GM18870 (cell line): ENCODE measurements around the gene NARS2.

ENCODE experiments used
- ATAC-seq: cut with Tn5 transposase; IDR thresholded peaks from one replicate; pipeline ENCODE4 v1.9.1; 2021; ENCODE audit warnings: moderate library complexity; ENCODE audit not compliant: unreplicated experiment

The NARS2 gene

DNA sequence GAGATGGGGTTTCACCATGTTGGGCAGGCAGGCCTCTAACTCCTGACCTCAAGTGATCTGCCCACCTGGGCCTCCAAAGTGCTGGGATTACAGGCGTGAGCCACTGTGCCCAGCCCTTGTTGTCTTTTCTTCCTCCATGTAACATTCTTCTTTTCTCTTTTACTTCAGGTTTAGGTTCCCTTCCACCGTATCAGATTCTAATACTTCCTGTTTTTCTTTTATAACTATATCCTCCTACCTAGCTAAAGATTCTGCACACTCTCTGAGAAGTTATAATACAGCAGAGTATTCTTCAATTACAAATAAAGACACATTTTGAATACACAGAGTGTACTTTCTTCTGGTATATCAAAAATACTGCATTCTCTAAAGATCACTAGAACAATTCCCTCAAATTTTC is 123.8 kb downstream of the NARS2 start:
- no peak for ATAC-seq

DNA sequence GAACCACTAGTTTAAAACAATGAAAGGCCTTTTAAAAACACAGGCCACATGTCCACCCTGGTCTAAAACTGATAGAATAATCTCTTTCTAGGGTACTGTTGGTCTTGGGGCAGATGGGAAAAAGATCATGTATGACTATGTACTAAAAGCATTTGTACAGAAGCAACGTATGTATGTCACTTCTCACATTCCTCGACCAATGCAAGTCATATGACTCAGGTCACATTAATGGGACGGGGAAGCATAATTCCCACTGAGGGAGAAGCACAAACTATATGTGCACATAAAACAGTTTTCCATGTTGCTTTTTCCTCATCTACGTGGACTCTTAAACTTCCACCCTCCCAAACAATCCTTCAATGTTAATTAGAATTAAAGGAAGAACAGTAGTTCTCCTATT is 124.8 kb downstream of the NARS2 start:
- ATAC-seq: no peak

DNA sequence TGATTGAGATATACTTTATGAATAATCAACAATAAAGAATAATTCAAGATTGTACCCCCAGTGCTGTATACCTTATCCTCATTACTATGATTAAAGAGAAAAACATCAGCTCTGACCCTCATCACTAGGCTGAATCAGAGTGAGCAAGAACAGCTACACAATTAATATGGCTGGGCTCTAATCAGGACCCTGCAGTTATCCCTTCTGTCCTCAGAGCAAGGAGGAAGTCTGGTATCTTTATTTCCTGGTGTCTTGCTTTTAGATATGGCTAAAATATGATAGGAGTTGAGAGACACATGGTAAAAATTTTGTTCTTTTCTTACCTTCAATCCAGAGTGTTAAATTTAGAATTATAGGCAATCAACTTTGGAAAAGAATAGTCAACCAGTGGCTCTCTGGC is 128.5 kb downstream of the NARS2 start:
- ATAC-seq: no peak

DNA sequence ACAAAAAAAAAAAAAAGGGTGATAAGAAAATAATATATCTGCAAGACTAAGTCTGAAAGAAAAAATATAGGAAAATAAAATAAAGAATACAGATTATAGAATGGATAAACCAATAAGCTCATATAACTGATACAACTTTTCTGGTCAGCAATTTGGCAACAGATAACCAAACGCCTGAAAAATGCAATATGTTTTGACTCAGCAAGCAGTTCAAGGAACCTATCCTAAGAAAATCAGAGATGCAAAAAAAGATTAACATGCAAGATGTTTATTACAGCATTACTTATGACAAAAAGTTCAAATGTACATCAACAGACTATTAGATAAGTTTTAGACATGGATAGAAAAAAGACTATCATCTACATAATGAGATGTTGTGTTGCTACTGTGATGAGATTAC is 129.9 kb downstream of the NARS2 start:
- no peak for ATAC-seq

DNA sequence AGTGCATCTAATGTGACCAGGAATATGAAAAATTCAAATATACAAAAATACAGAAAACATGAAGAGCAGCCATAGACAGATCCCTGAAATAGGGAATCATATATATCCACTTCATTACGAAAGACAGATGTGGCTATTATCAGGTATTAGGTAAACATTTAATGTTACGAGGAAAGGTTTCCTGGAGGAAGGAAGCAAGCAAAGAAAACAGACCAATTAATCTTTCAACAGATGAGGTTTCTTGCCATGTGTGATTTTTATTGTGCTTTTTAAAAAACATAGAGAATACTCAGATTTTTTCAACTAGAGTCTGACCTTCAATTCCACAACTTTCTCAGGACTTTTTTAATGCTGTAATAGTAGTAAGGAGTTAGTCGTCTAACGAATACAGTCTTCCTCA is 132.7 kb downstream of the NARS2 start:
- ATAC-seq: no peak

DNA sequence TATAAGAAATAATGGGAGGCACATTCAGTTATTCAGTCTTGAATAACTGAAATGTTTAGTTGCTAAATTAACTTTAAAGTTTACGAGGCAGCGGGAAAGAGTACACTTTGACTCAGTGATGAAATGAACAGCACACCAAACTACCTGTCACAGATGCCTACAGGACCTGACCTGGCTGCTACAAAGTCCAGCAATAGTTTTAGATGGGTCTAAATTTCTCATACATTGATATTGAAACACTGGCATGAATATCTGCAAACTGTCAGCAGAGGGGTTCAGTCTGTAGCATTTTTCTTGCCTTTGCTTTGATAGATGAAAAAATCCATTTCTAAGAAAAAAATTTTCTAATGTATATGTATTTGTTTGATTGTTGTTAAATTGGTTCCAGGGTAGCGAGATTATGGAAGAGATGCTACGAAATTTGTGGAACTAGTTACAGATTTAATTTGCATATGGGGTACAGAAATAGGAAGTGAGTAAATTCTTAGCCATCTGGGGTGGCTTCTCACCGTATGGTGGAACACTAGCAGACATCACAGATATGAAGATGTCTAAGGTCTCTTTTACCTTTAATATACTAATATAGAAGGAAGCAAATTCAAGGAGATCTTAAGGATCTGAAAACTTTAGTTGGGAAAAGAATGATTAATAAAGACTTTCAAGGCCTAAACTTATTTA is 136.2 kb downstream of the NARS2 start:
- ATAC-seq: peak; percentile 76

DNA sequence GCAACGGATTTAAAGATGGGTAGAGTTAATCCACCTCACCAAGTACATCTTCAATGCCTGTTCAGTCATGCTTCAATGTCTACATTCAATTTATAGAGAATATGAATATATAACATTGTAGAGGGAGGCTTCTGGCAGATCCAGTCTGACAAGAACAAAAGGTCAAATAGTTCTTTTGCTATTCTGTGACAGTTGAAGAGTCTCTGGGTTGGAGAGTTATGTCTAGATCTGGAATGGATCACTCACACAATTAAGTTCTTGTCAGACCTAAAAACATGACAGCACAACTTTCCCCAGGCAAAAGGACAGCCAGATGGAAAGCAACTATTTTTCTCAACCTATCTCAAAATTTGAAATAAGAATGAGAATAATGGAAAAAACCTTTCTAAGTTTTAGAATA is 141.7 kb downstream of the NARS2 start:
- ATAC-seq: no peak

DNA sequence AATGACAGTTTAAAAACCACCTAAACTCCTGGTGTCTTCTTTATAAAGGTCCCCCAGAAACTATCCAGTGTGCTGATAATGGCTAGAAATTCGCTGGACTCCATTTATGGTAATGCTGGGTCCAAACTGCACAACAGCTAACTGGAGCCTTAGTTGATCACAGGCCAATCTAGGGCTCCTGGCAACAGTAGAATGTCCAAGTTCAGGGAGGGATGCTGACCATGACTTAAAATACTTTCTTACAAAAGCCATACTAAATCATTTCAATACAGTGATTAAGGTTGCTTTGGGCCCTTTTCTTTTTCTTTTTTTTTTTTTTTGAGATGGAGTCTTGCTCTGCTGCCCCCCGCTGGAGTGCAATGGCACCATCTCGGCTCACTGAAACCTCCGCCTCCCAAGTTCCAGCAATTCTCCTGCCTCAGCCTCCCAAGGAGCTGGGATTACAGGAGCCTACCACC is 142.6 kb downstream of the NARS2 start:
- no peak for ATAC-seq

DNA sequence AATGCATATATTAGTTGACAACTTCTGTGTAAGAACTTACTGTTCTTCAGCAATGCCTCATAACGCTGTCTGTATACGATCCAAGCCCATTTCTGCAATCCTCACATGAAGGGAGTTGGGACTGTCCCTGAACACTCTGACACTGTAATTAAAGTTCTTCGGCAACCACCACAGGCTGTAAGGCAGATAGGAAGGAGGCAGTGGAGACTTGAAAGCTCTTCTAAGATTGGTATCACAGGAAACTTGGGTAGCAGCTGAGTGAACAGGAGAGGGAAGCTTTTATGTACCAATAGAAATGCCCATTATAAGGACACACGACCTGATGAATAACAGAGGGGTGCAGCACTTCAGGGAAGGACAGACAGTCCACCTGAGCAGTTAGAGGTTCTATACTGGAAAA is 145.0 kb downstream of the NARS2 start:
- ATAC-seq: no peak

DNA sequence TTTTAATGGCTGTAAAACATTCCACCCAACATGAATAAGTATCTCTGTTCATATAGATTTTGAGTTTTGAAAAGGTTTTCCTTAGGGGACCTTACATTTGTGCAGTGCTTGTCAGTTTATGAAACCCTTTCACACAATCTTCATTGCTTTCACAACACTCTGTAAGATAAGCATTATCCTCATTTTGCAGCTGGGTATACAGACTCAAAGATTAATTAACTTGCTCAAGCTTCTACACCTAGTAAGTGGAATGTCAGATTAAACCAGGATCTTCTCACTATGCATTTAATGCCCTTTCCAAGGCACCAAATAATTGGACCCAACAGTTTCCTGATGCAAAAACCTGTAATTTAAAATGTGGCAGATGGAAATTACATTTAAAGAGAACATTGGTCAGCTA is 145.5 kb downstream of the NARS2 start:
- ATAC-seq: no peak

DNA sequence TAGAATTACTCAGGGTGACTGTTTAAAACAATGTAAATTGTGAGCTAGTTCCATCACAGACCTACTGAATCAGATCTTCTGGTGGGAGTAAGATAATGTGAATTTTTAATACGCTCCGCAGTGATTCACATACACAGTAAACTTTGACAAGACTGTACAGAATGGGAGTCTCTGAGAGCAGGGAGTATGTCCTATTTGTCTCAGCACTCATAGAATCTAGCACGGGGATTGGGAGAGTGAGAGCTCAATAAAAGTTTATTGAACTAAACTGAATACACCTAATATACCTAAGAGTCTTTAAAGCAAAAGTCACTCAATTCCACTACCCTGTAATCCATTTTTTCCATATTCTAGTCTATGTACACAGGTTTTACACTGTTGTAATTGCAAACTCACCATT is 145.9 kb downstream of the NARS2 start:
- no peak for ATAC-seq

DNA sequence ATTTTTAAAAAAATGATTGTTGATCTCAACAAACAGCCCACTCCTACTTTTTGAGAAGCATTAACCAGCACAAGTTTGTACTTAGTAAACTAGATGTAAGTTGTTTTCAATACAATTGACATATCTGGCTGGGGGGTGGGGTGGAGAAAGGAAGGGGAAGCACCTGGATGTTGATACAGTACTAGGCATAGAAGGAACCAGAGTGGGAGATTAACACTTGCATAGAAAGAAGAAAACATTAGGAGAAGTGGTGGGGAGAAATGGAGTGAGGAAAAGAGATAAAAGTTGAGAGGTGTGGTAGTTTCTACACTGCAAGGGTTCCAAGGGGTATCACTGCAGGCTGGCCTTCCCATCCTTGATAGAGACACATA is 146.4 kb downstream of the NARS2 start:
- ATAC-seq: no peak

DNA sequence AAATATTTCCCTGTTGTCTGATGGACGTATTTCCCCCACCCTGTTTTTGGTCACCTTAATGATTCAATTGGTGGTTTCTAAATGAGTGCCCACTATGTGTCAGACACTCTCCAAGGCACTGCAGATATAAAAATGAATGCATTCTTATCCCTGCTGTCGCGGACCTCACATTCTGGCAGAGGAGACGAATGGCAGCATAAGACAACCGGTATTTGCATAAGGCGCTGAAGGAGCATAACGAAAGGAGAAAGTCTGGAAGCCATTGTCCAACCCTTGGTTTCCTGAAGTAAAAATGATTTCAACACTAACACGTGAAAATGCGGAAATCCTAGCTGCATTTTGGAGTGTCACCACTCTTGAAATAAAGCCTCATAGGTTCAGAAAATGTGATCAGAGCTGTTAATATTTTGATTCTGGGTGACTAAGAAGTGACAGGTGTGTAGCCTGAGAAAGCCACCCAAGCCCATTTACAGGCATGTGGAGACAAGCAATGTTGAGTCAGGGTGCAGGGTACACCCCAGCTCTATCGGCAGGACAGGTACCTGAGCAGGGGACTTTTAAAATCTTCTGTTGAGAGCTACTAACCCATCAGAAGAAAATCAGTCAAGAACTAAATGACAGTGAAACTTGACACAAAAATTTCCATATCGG is 146.9 kb downstream of the NARS2 start:
- ATAC-seq: no peak

DNA sequence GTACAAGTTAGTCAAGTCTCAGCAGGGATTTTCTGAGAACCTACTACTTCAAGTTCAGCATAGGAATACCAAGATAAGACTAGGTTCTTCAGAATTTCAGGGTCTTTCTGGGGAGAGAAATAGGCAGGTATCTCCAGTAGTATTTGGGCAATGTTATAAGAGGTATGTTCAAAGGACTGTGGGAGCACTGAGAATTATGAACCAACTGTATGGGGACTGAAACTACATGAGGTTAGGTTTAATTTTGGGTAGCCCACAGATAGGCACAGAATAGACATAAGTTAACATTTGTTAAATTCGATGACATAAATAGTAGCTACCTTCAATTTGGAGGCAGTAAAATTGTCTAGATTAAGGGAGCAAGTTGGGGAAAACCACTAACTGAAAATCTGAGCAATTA is 147.8 kb downstream of the NARS2 start:
- no peak for ATAC-seq

DNA sequence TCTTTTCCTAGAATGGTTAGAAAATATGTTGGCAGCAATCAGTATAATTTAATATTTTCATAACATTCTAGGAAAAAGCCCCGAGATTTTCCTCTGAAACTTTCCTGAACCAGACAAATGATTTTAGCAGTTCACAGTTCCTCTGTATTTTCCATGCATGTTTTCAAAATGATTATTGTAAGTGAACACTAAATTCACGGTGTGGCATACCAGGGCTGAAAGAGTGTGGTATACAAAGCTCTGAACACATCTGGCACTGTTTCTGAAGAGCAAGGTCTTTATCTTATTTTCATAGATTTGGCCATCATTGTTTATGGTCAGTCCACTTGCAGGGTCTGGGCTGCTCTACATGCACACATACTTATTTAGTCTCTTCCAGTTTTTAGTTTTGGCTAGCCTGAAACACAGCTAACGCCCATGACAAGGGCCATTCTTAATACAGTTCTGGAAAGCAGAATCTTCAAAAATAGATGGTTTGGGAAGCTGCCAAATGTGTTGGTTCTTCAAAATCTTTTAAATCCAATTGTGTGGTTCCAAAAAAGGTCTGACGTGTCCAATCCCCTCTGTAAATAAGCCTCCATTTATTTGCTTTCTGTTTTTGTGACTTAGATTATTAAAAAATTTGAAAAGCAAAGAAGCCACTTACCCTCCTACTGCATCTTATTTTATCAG is 149.1 kb downstream of the NARS2 start:
- ATAC-seq: no peak

DNA sequence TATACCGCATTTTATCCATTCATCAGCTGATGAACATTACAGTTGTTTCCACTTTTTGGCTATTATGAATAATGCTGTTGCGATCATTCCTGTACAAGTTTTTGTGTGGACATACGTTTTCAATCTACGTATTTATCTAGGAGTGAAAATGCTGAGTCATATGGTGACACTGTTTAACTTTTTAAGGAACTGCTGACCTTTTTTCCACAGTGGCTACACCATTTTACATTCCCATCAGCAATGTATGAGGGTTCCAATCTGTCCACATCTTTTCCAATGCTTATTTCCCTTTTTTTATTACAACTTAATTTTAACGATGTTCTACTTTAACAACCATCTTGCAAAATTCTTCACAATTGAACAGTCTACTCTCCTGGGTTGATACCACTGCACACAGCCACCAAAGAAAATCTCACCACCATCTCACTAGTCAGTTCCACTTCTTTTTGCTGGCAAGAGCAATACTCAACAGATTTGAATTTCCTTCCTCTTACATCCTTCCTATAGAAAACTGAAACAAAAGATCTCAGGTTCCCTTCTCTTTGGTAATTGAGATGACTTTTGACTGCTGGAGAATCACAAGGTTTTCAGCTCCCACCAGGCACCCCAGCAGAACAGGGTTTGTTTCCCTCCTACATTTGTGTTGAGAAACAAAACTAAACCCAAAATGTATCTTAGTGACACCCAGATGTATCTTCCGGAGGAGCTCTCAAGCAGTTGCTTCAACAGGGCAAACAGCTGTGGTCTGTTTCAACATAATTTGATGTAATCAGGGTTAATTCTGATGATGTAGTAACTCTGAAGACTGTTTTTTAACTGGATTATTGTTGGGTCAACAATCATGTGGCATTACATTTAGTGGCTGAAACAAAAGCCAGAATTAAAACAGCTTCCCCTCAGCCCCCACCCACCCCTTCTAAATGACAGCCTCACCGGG is 150.1 kb downstream of the NARS2 start:
- no peak for ATAC-seq

DNA sequence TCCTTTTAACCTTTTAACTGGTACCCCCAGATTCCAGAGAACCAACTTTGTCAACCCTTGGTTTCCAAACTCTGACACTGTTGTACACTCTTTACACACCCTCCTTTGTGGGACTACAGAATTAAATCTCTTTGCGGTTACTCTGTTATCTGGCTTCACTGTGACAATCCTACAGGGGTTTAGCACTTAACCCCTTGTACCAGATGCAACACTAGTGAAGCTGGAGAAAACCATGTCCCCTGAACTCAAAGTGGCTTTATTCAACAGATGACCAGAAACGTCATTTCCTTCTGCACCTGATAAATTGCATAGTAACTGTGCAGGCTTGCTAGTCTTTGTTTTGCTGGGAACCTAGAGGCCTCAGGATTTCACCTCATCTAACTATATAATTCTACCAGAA is 151.4 kb downstream of the NARS2 start:
- no peak for ATAC-seq

DNA sequence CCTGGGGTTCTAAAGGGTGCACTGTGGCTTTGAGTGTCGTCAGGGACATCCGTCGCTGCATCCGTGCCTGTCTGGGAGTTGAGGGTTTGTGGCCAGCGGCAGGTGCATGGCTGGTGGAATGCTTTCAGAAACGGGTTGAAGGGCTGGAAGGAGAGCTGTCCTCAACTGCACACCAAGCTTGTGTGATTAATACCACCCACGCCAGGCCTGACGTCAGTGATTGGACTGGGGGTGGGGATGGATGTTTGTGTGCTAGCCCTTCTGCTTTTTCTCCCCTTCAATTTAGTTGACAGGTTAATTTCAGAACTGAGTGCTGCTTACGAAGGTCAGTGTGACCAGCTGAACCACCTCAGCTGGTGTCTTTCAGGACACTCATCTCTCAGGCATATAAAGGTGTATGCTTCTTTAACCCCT is 153.9 kb downstream of the NARS2 start:
- ATAC-seq: no peak

DNA sequence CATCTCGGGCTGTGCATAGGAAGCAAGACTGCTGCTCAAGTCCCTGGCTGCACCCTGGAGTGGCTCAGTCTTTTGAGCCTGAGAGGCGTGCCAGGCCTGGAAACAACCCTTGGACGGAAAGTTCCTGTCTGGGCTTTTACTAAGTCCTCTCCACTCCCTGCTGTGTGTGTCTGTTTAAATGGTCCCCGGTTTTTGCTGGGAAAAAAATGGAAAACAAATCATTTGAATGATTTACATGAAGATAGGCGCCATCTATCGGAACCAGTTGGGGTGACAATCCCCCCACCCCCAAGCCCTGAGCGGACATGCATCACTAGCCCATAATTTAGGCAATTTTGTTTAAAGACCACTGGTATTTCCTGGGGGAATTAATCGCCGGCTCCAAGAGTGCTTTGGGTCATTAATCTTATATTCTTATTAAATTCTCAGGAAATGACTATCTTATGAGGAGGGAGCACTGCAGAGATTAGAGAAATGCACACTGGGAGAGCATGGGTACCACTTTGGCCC is 154.4 kb downstream of the NARS2 start:
- ATAC-seq: no peak

DNA sequence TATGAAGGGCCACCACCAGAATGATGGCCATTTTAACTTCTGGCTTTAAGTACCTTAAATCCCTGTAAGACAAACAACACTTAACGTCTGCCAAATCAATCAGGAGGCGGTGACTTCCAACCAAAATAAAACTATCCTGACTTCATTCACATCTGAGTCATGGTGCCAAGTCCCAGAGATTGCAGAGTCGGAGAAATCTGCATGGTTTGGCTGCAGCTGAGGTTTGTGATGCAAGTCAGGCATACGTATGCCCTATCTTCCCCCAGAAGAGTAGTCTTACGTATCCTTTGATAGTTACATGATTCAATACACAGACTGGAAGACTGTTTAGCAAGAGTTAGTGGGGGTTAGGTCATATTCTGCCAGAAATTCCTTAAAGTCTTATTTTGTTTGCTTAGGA is 155.3 kb downstream of the NARS2 start:
- no peak for ATAC-seq

DNA sequence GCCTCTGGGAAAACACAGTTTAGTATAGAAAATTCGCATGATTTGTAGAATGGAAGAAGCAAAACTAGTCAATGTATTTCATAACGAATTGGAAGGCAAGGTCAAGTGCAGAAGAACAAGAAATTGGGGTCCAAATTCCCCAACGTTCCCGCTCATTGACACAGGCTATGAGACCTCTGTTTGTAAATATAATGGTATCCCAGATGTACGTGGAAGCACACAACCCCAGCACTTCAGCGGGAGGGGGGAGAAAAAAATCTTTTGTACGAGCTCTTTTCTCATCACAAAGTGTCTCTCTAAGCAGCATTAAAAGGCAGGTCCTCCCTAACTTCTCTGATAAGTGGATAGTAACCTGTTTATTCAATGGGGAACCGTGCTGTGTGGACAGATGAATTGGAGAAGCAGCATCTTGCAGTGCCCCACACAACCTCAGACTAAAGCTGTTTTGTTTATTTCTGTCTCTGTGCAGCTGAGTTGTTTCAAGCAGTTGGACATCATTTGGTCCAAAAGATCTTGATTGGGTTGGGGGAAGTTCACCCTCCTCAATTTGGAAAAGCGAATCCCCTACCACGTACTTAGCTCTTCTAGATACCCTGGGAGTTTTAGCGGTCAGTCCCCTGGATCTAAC is 156.0 kb downstream of the NARS2 start:
- ATAC-seq: no peak
